Stomach (tissue), 9 donors: ENCODE results near the gene PDIK1L. TPM values are rescaled to one million over a fixed set of nuclear protein-coding genes. Genes with fewer than 3 reads are reported as not detected.

Experiments
- DNase-seq, 2 donors: peaks; one replicate each; pipeline versions ENCODE4 v3.0.0 to v3.0.0-alpha.2; 2013 to 2019
- H3K27ac ChIP-seq, 5 donors: fragments of 200-600 bp in 4 of 5; sonication (generic) in 4 of 5; one replicate each; pipeline ENCODE4 v1.5.1; 2013 to 2019; ENCODE audit warnings: mild to moderate bottlenecking in 1 of 5, moderate library complexity in 1 of 5
- H3K27me3 ChIP-seq, 3 donors: fragments of 200-600 bp; sonication (generic); one replicate each; pipeline ENCODE4 v1.5.1; 2017 to 2019; ENCODE audit warnings: mixed run types in 1 of 3
- H3K36me3 ChIP-seq, 4 donors: fragments of 200-600 bp; sonication (generic); 1 replicate in 3 of 4; 2 replicates in 1 of 4; pipeline ENCODE4 v1.5.1; 2016 to 2019
- H3K4me1 ChIP-seq, 4 donors: fragments of 200-600 bp; sonication (generic); one replicate each; pipeline ENCODE4 v1.5.1; 2016 to 2019
- H3K4me3 ChIP-seq, 4 donors: fragments of 200-600 bp; sonication (generic) in 3 of 4; one replicate each; pipeline ENCODE4 v1.5.1; 2016 to 2019; ENCODE audit warnings: mild to moderate bottlenecking in 1 of 4
- H3K9me3 ChIP-seq, 4 donors: fragments of 200-600 bp; sonication (generic); one replicate each; pipeline ENCODE4 v1.5.1; 2016 to 2019
- EP300 ChIP-seq: sonication (generic); formaldehyde crosslinking; IDR thresholded peaks from one replicate; pipeline ENCODE4 v1.6.1; 2017; ENCODE audit warnings: antibody characterized with exemption
- POLR2A ChIP-seq, 4 donors: fragments of 450-650 bp; IDR thresholded peaks; one replicate each; pipeline ENCODE4 v1.6.1; 2016; ENCODE audit warnings: antibody characterized with exemption in 4 of 4, control low read depth in 2 of 4, mild to moderate bottlenecking in 1 of 4, moderate library complexity in 1 of 4
- POLR2AphosphoS5 ChIP-seq, 3 donors: sonication (generic); formaldehyde crosslinking; IDR thresholded peaks; one replicate each; pipeline ENCODE4 v1.6.1; 2016; ENCODE audit warnings: antibody characterized with exemption in 3 of 3
- WGBS, 5 donors: extraction: QIAGEN DNeasy Blood & Tissue Kit in 3 of 5; methylation state at CpG; one replicate each; pipeline versions ENCODE4 v1.1.5 to v1.1.7; 2013 to 2018; 5-methylcytosine and 5-hydroxymethylcytosine counted together
- intact Hi-C: fragments of 100-400 bp; cut with DNase I; formaldehyde crosslinking; loops from one replicate; pipeline ENCODE4 v1.15.1; 2023; ENCODE audit warnings: low total_unique reads
- polyA plus RNA-seq, 3 donors: library from polyadenylated mRNA; stranded (reverse); fragments of 200-250 nt; gene quantifications; one replicate each; pipeline ENCODE4 v1.2.3, GENCODE V29; 2013
- total RNA-seq, 5 donors: library from RNA; depleted of rRNA; stranded (reverse); fragments of >200 nt; gene quantifications; one replicate each; pipeline versions ENCODE4 v1.1.0 to v1.2.3, GENCODE V29; 2014 to 2016
- TF ChIP-seq, protein P1 (sequence below), 7 experiments: fragments of 450-650 bp in 4 of 7; fragments of 200-600 bp in 3 of 7; sonication (generic) in 3 of 7; IDR thresholded peaks; one replicate each; pipeline ENCODE4 v1.5.1; 2016 to 2019; ENCODE audit warnings: antibody characterized with exemption in 7 of 7, control low read depth in 2 of 7, mild to moderate bottlenecking in 1 of 7
- donor health status: healthy with polysubstance abuse.
- donor health status: Bipolar disorder and iron deficiency.
- donor health status: healthy.

Gene PDIK1L
- total and polyA plus RNA-seq, 8 donors, result 1.8 to 33.8 (median 3.7) TPM

DNA sequence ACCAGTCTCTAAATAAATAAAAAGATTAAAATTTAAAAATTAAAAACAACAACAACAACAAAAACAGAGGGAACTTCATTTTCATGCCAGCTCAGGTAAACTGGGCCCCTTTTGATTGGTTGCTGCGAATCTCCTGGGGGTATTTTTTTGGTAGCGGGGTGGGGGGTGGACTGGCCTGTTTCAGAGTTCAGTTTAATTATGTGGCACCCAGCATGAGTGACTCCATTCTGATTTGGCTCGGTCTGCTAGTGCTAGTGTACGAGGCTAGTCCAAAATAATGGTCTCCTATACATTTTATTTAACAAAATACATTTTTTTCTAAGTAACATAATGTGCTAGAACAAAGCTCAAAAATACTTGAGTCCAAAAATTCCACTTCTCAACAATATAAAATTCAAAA is 18.2 kb downstream of the PDIK1L start:
- DNase-seq, result no peak
- 95 to 98% (median 96%) methylated on average over 4 of the region's 4 CpGs for WGBS, 5 donors
- Histone ChIP-seq H3K27me3 (peaks cover 0 to 7% (median 0%) of the 10 kb centered on the region in 3 donors), H3K27ac (no peak overlapping the region), H3K4me3 (no peak overlapping the region), H3K9me3 (no peaks in the 10 kb centered on the region), H3K36me3 (no peaks in the 10 kb centered on the region), H3K4me1 (peaks cover 19 to 36% (median 25%) of the 10 kb centered on the region in 4 donors)
- TF ChIP-seq POLR2AphosphoS5 (IDR thresholded peaks at IDR 0.05) (no peak), EP300 (no peak)
- intact Hi-C loops, result no loop called here

DNA sequence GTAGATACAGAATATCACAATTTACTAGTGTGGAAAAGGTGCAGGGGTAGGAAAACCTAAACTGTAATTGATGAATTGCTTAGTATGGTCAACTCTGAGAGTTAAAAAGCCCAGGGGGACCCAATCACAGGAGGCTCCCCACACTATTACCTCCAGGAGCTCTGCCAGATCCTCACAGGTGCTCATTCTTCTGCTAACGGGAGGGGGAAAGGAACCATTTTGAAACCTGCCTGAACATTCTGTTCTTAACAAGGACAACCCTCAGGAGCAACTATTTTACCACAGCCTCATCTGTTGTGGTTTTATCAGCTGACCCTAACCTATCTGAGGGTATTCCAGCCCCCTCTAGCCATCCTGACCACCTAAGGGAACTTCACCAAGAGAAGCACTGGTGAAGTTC is 19.1 kb downstream of the PDIK1L start:
- H3K27me3 ChIP-seq, result peaks cover 0 to 7% (median 0%) of the 10 kb centered on the region in 3 donors
- TF ChIP-seq, protein P1, sequence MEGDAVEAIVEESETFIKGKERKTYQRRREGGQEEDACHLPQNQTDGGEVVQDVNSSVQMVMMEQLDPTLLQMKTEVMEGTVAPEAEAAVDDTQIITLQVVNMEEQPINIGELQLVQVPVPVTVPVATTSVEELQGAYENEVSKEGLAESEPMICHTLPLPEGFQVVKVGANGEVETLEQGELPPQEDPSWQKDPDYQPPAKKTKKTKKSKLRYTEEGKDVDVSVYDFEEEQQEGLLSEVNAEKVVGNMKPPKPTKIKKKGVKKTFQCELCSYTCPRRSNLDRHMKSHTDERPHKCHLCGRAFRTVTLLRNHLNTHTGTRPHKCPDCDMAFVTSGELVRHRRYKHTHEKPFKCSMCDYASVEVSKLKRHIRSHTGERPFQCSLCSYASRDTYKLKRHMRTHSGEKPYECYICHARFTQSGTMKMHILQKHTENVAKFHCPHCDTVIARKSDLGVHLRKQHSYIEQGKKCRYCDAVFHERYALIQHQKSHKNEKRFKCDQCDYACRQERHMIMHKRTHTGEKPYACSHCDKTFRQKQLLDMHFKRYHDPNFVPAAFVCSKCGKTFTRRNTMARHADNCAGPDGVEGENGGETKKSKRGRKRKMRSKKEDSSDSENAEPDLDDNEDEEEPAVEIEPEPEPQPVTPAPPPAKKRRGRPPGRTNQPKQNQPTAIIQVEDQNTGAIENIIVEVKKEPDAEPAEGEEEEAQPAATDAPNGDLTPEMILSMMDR (IDR thresholded peaks at IDR 0.05), result no peak
- TF ChIP-seq EP300 (no peak), POLR2A (IDR thresholded peaks at IDR 0.05) (no peak), POLR2AphosphoS5 (IDR thresholded peaks at IDR 0.05) (no peak)
- DNase-seq, result no peak
- H3K27ac ChIP-seq, result no peak overlapping the region
- no peaks in the 10 kb centered on the region for H3K9me3 ChIP-seq
- intact Hi-C loops, result no loop called here
- WGBS, 5 donors, result 38 to 67% (median 53%) methylated on average over 1 of the region's 1 CpG
- H3K4me1 ChIP-seq, result peaks cover 17 to 27% (median 20%) of the 10 kb centered on the region in 4 donors
- H3K36me3 ChIP-seq, result no peaks in the 10 kb centered on the region
- no peak overlapping the region for H3K4me3 ChIP-seq

DNA sequence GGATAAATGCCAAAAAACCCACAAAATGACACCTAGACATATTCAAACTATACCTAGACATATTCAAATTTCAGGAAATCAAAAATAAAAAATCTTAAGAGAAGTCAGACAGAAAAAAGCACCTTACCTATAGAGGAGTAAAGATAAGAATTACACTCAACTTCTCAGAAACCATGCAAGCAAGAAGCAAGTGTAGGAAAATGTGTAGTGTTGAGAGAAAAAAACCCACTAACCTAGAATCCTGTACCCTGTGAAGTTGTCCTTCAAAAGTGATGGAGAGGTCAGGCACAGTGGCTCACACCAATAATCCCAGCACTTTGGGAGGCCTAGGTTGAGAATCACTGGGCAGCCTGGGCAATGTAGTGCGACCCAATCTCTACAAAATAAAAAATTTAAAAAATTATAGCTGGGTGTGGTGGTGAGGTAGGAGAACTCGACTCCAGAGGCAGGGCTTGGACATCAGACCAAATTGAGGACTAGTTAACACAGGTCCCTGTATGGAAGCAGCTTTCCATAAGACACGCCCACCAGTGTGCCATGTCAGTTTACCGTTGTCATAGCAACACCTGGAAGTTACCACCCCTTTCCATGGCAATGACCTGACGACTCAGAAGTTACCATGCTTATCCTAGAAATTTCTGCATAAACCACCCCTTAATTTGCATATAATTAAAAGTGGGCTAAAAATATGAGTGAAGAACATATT is 20.7 kb downstream of the PDIK1L start:
- TF ChIP-seq EP300 (no peak), POLR2A (IDR thresholded peaks at IDR 0.05) (no peak), POLR2AphosphoS5 (IDR thresholded peaks at IDR 0.05) (no peak)
- TF ChIP-seq, protein P1 (IDR thresholded peaks at IDR 0.05), result no peak
- Histone ChIP-seq H3K9me3 (no peaks in the 10 kb centered on the region), H3K36me3 (no peaks in the 10 kb centered on the region), H3K27ac (no peak overlapping the region), H3K4me3 (no peak overlapping the region), H3K27me3 (peaks cover 0 to 7% (median 0%) of the 10 kb centered on the region in 3 donors), H3K4me1 (peaks cover 4 to 13% (median 11%) of the 10 kb centered on the region in 4 donors)
- 80 to 87% (median 81%) methylated on average over 5 of the region's 5 CpGs for WGBS, 5 donors
- intact Hi-C loops, result no loop called here
- no peak for DNase-seq

DNA sequence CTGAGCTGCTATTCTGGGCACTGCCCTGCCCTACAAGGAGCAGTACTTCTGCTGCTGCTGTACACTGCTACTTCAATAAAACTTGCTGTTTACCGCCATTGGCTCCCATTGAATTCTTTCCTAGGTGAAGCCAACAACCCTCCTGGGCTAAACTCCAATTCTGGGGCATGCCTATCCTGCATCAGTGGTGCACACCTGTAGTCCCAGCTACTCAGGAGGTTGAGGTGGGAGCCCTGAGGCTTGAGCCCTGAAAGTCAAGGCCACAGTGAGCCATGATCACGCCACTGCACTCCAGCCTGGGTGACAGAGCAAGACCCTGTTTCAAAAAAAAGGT is 21.2 kb downstream of the PDIK1L start:
- TF ChIP-seq POLR2AphosphoS5 (IDR thresholded peaks at IDR 0.05), result no peak
- no peak for TF ChIP-seq EP300
- TF ChIP-seq, protein P1 (IDR thresholded peaks at IDR 0.05), result no peak
- TF ChIP-seq POLR2A (IDR thresholded peaks at IDR 0.05), result no peak
- Histone ChIP-seq H3K4me1 (peaks cover 0 to 8% (median 6%) of the 10 kb centered on the region in 4 donors), H3K9me3 (no peaks in the 10 kb centered on the region), H3K27ac (no peak overlapping the region), H3K36me3 (no peaks in the 10 kb centered on the region), H3K27me3 (peaks cover 0 to 7% (median 0%) of the 10 kb centered on the region in 3 donors), H3K4me3 (no peak overlapping the region)
- DNase-seq, result no peak
- intact Hi-C loops, result no loop called here
- 81 to 100% (median 93%) methylated on average over 2 of the region's 2 CpGs for WGBS, 5 donors

DNA sequence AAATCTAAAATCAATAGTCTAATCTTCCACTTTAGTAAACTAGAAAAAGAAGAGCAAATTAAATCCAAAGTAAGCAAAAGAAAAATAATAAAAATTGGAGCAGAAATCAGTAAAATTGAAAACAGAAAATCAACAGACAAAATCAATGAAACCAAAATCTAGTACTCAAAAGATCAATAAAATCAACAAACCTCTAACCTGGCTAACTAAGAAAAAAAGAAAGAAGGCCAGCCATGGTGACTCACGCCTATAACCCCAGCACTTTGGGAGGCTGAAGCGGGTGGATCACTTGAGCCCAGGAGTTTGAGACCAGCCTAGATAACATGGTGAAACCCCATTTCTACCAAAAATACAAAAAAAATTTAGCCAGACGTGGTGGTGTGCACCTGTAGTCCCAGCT is 22.8 kb downstream of the PDIK1L start:
- no peak for TF ChIP-seq POLR2A (IDR thresholded peaks at IDR 0.05)
- TF ChIP-seq, protein P1 (IDR thresholded peaks at IDR 0.05), result no peak
- DNase-seq, result no peak
- Histone ChIP-seq H3K27me3 (peaks cover 0 to 7% (median 0%) of the 10 kb centered on the region in 3 donors), H3K4me1 (no peaks in the 10 kb centered on the region), H3K27ac (no peak overlapping the region), H3K4me3 (no peak overlapping the region), H3K9me3 (no peaks in the 10 kb centered on the region), H3K36me3 (no peaks in the 10 kb centered on the region)
- WGBS, 5 donors, result 86 to 98% (median 96%) methylated on average over 3 of the region's 3 CpGs
- intact Hi-C loops, result no loop called here
